GM19238 (cell line): ENCODE measurements around the gene GSTM3.
A peak's percentile ranks its signal among the peaks of the same experiment; 100 is the strongest.
"Not testable (repeated sequence)": the region's sequence is repeated elsewhere in the genome, so short reads cannot be mapped to it uniquely, and the experiment has no call there.

Experiments used
- DNase-seq: peaks from one replicate; pipeline ENCODE4 v3.0.0; 2011; ENCODE audit warnings: low spot score; ENCODE audit not compliant: insufficient read length

GSTM3 gene

DNA sequence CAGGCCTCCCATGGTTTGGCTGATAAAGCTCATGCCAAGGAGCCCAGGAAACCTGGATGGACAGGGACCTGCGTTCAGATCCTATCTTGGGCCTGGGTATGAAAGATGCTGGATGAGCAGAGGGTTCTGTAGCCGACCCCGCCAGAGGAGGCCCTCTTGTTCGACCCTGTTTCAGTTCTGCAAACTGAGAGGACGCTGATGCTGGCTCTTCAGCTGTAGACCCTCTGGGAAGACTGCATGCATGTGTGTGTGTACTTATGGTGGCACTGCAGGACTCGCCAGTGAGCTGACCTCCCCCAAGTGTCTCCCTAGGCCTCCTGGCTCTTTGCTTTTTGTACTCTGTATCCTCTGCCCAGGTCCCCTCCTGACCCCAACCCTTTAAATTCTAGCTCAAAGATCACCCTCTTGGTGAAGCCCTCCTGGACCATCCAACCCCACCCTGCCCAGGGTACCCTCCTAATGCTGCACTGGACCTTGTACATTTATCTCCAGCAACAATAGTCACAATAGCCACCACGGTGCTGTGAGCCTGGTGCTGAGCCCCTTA is 21.3 kb upstream of the GSTM3 start:
- no peak for DNase-seq

DNA sequence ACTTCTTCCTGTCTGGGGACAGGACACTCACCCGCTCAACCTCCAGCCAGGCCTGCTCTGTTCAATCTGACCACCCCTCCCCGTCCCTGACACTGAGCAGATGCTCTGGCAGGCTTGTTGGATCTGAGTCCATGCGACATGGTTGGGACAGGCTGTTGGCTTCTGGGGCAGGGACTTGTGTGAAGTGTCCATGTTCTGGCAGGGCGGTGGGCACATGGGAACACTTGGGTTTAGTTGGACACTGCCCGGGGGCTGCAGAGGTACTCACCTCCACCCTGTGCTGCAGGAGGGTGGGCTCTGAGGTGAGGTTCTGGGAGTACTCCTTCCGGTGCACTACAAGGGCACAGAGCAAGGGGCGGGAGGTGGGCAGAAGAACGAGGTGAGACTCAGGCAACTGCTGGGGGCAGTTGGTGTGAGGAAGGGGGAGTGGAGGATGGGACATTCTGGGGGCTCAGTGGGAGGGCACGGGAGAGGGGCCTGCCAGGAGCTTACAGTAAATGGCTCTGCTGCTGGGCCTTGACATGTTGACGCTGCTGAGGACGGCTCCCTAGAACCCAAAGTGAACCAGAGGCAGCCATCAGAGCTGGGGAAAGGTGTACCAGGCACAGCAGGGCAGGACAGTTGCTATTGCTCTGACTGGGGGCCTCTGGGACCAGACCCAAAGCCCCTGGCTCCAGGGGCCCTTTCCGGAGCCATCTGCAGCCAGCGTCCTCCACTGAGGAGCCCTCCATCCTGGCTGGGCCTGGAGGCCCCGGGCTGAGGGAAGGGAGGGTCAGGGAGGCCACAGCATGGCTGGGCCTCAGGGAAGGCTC is 20.6 kb upstream of the GSTM3 start:
- DNase-seq, result no peak

DNA sequence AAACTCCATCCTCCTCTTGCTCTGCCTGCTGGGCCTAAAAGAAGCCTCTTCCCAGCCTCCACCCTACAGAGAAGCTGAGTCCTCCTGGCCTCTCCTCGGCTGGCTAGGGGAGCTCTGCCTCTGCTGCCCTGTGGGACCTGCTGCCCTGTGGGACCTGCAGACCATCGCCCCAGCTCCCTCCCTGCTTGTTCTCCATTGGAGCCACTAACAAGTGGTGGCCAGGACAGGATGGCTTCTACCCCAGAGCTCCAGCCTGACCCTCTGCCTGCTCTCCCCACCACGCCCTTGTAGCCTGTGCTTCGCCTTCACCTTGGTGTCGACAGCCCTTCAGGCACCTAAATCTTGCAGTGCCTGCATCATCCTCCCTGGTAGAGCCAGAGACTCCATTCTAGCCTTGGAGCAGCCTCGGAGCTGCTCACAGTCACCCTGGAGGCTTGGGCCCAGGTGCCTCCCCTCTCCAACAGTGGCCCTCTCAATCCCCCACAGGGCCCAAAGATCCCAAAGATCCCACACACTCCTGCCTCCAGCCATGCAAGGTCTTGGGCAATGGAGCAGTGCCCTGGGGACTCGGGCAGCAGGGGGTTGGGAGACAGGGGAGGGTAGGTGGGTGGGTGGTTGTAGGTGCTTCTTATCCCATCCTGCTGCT is 19.9 kb upstream of the GSTM3 start:
- DNase-seq, result no peak

DNA sequence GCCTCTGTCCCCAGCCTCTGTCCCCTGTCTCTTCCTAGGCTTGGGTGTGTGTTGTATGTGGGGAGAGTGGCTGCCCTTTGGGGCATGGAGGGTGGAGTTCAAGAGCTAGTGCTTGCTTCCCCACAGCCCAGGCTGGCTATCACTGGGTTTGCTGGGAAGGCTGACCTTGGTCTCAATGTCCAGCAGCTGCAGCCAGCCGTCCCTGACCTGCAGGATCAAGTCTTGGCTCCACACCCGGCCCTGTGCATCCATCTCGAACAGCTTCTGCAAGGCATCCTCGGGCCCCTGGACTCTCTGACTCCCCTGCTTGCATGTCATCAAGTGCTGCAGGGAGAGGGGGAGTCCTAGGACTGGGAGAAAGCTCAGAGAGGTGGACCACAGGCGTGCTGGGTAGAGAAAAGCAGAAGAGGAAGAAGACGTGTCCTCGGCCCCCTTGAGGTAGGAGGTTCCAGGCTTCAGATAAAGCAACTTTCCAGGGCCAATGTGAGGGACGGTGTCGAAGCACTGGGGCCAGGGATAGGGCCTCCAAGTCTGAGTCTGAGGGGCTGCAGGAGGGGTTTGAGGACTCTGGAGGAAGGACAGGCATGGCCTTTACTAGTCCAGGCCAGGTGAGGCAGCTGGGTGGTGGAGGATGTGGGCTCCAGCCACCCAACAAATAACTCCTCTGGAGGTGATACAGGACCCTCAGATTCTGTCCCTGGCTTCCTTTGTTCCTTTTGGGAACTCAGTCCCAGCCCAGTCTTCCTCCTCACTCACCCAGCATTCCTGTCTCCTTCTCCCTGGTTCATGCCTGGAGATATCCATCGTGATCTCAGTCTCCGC is 18.9 kb upstream of the GSTM3 start:
- DNase-seq, result no peak

DNA sequence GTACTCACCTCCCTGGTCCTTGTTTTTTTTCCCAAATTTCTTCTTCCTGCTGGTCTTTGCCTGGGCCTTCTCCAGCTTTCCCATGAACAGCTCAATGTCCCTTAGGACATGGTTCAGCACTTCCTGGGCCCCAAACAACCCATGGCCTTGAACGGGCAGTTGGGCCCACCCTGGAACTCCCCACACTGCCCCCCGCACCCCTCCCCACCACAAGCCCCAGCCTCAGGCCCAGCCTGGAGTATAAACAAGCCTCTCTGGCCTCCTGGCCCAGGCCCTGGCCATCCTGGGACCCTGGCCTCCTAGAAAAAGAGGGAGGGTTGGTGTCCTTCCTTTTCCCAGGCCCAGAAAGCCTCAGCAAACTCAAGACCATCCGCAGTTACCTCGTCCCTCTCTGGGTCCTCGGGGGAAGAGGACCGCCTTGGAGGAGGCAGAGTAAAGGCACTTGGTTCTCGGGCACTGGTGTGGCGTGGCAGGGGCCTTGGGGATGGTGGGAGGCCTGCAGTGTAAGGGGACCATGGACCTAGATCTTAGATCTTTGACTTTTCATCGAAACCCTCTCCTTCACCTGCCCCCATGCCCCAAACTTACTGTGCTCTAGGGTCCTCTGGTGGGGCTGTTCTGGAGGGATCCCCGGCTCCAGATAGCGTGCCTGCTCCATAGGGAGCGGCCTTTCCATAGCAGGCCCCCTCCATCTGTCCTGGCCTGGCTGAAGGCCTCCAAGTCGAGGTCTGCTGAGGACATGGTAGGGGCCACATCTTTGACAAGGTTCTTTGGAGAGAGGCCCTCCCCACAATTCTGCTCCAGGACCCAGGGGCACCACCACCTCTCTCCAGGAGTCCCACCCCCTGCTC is 17.3 kb upstream of the GSTM3 start:
- DNase-seq, result no peak

DNA sequence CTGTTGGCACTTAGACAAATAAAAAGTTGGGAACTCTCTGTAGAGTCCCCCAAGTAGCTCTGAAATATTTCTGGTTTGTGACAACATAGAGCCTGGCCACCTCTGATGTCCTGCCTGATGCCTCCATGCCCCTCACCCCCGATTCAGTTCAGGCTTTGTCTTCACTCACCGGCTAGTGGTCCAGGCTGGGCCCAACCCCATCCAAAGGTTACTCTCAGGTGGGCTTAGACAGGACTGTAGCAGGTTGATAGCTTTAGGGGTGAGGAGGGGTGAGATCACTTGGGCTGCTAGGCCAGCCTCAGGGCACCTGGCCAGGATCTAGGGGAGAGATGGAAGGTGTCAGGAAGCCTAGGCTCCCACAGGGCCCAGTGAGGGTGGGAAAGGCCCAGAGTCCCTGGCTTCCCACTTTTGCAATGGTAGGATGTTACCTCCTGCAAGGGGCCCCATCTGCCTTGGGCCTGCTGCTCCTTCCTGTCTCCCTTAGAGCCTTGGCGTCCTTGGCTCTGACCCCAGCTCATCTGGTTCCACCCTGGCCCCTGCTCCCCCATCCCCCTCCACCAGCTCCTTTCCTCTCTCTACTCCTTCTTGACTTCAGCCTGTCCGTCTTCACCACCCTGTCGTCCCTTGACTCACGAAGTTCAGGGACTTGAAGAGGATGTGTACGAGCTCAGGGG is 16.1 kb upstream of the GSTM3 start:
- no peak for DNase-seq

DNA sequence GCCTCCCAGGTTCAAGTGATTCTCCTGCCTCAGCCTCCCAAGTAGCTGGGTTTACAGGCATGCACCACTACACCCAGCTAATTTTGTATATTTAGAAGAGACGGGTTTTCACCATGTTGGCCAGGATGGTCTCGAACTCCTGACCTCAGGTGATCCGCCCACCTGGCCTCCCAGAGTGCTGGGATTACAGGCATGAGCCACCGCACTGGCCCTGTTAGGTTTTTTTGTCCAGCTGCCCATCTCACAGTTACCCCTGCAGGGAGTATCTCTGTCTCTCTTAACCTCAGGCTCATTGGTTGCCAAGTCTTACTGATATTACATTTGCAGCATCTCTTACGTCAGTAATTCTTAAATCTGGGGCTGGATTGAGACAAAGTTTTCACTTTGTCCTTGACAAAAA is 15.5 kb upstream of the GSTM3 start:
- not testable (repeated sequence) for DNase-seq

DNA sequence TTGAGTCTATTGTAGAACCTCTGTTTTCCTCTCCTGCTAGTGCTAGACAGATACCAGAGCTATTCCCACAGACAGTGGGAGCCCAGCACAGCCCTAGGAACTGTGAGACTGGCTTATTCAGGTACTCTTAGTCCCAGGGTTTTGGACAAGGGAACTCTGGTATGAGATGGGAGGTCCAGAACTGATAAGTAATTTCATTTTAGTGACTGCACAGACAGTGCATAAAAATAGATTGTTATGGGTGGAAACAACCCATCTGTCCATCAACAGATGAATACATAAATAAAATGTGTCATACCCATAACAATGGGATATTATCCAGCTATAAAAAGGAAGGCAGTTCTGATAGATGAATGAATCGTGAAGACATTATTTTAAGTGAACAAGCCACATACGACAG is 13.9 kb upstream of the GSTM3 start:
- no peak for DNase-seq

DNA sequence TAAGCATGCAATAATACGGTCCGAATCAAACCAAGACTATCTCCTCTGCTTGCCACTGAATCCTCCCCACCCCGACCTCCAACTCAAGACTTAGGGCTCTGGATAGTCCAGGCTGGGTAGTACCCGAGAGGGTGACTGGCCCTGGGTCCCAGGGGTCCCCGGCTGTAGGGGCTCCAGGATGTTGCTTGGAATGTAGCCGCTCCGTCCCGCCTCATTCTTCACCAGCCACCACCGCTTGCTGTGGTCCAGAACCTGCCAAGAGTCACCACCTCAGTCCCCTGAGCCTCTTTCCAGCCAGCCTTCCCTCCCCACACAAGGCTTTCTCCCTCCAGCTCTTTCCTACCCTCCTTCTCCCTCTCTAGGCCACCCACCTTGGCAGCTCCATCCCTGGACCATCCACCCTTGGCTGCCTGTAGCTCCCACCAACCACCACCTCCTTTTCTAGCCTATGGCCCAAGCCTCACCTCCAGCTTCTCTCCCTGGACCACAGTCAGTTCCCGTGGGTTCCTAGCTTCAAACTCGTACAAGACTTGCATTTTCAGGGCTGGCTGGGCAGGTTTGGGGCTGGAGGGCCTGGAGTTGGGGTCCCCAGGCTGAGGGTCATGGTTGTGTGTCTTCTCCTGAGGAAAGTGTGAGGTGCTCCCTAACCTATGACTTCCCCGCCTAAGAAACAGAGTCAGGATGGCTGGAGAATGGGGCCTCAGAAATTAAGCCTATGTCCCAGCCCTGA is 10.9 kb upstream of the GSTM3 start:
- DNase-seq, result no peak

DNA sequence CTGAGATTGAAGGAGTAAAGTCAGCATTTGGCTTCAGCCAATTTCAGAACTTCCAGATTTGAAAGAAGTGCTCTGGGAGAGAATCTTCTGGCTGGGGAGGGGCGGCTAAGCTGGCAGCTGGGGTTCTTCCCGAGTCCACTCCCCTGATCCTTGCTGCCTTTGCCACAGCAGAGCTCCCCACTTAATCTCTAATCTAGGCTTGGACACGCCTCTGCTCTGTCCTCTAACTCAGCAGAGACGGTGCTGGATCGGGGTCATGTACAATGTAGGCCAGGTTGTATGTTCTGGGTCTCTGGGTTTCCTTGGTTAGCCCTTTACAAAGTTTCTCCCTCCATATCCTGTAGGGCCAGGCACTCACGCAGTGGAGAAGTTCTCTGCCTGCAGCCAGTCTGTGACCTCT is 10.1 kb upstream of the GSTM3 start:
- DNase-seq, result no peak

DNA sequence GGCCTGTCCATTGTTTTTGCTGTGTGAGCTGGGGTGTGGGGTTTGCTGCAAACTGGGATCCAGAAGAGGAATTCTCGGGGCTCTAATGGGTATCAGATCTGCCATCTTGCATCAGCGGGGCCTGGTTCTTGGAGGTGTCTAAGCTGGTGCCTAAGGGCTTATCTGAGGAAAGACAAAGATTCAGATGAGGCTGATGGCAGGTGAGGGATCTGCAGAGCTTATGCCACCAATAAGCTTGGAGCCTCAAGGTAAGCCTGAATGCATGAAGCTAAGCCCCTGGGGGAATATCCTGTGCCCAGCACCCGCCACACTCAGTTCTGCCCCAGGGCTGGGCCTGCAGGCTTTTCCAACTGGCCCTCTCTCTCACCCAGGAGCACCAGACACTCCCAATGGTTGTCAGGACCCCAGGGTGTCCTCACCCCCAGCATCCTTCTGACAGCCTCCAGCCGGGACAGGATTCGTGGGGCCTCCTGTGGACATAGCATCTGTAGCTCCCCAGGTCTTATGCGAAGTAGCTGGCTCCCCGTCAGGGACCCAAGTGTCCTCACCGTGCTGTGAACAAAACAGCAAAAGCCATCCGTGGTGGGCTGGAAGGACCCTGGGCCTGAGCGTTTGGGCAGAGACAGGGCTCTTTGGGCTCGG is 9.5 kb upstream of the GSTM3 start:
- DNase-seq, result no peak

DNA sequence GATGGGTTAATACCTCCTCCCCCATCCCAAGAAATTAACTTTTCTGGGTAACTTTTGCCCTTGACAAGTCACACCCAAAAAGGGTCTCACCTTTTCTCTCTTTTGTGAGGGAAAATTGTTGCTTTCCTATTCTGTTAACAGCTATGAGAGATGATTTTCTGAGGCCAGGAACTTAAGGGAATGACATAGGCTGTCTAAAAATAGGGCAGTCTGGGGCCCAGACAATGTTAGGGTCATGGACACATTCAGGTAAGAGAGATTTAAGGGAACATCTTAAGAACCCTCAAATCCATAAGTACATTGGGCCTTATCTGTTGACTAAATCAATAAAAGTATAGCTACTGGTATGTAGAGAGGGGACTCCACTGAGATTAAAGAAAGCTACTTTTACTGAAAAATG is 8.4 kb upstream of the GSTM3 start:
- no peak for DNase-seq

DNA sequence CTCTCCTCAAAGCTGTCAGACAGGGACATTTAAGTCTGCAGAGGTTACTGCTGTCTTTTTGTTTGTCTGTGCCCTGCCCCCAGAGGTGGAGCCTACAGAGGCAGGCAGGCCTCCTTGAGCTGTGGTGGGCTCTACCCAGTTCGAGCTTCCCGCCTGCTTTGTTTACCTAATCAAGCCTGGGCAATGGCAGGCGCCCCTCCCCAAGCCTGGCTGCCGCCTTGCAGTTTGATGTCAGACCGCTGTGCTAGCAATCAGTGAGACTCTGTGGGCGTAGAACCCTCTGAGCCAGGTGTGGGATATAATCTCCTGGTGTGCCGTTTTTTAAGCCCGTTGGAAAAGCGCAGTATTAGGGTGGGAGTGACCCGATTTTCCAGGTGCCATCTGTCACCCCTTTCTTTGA is 7.5 kb upstream of the GSTM3 start:
- not testable (repeated sequence) for DNase-seq

DNA sequence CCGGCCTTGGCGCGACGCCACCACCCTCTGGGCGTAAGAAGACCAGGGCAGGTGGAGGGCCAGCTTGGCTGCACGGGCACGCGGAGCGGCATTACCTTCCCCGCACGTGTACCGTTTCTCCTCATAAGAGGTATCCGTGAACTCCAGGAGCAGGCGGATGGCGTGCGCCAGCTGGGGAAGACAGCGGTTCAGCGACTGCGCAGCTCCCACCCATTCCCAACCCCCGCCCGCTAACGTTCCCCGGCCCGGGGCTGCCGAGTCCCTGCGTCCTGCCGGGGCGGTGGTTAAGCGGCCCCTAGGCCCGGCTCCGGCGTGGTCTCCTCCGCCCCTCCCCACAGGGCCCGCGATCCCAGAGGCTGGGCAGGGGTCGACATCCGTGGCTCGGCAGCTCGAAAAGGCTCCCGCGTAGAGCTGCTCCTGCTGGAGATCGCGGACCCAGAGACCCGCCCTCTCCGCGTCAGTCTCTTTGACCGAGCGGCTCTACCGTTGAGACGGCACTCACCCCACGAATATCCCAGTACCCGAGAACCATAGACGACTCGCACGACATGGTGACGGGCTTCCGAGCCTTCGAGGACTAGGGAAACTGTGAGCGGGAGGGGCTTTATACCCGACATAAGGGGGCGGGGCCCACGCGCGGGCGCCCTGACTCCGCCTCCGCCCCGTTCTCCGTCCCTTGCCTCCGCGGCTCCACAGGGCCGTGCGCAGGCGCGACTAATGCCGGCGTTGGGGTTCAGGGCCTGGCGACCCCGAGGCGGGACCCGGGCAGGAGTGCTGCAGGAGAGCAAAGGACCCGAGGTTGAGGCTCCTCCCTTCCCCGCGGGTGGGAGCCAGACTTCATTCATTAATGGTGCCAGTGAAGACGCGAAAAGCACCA is 862 bp downstream of the GSTM3 start:
- DNase-seq, result peak; percentile 69

DNA sequence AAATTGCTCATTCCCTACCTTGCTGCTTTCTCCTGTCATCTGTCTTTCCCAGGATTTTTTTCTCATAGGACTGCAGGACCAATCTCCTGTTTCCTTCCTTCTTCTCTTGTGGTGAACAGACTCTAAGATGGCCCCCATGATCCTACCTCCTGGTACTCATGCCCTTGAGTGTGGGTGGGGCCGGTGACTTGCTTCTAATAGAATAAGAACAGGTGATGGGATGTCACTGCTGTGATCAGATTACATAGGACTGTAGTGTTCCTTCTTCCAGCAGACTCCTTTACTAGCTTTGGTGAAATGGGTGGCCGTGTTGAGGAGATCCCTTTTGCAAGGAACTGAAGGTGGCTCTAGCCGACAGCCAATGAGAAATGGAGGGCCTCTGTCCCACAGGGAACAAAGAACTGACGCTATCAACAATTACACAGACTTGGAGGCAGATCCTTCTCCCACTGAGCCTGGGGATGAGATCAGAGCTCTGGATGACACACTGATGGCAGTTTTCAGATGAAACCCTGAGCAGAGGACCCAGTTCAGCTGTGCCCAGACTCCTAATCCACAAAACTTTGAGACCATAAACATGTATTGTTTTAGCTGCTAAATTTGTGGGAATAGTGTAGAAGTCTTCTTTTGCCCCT is 7.5 kb downstream of the GSTM3 start:
- no peak for DNase-seq

DNA sequence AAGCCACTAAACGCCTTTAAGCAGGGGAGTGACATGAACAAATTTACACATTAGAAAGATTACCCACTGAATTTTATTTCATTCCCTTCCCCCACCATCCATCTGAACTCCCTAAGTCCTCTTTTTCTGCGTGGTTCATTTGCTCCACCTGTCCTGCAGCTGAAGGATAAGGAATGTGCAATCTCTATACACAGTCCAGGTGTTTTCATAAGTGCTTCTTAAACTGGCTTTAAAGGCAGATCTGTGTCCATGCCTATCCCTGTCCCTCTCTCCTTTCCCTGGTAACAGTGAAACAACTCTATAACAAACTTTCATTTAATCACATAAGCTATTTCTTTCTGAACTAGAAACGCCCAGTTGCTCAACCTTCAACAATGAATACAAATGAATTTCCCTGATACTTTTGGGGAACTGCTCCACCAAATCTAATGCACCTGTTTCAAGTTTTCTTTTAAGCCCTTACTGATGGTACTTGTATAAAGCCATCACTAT is 8.4 kb downstream of the GSTM3 start:
- DNase-seq, result no peak

DNA sequence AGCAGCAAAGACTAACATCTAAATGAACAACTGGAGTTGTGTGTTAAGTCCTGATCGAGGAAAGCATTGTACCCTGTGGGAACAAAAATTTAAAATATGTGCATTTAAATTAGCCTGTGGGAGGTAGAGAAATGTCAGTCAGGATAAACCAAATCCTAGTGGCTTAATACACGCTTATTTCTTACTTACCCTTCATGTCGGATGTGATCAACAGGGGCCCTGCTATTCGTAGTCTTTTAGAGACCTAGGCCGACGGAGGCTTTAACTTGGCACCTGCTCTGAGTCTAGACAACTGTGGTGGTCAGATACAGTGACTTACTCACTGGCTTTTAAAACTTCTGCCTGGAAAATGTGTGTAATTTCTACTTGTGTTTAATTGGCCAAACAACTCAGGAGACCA is 10.2 kb downstream of the GSTM3 start:
- no peak for DNase-seq

DNA sequence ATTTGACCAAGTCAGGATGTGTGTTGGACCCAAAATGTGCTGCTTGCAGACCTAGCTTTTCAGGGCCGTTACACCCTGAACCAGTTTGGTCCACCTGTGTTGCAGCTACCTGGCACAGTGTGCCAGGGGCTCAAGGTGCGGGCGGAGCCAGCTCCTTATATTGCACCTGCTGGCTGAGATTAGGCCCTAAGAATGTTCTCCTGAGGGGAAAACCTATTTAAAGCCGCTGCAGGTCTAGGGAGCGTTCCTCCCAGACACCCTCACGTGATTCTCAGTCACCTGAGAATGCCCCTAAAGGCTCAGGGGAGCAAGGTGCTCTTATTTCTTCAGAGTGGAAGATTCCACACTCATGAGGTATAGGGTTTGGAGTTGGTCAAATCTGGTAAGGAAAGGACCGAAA is 12.0 kb downstream of the GSTM3 start:
- no peak for DNase-seq
